Hepatic stellate cell (primary cell): Measurements from ENCODE around the gene GGT7.
"Not testable (repeated sequence)": the region's sequence is repeated elsewhere in the genome, so short reads cannot be mapped to it uniquely, and the experiment has no call there.

Source experiments
- DNase-seq: peaks from one replicate; pipeline ENCODE4 v3.0.0; 2011; ENCODE audit warnings: low spot score

The GGT7 gene

DNA sequence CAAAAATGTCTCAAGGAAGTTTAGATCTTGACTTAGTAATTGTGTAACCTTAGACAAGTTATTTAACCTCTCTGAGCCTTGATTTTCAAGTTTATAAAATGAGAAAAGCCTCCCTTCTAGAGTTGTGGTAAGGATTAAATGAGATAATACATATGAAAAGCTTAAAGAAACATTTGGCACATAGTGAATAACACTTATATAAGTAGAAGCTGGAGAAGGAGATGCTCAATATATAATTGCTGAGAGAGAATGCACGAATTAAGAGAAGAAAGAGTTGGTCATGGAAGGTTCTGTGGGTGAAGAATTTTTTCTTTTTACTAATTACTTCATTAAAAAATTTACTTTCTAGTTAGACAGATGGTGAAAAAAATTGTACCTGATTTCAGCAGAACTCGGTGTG is 9.0 kb upstream of the GGT7 start:
- no peak for DNase-seq

DNA sequence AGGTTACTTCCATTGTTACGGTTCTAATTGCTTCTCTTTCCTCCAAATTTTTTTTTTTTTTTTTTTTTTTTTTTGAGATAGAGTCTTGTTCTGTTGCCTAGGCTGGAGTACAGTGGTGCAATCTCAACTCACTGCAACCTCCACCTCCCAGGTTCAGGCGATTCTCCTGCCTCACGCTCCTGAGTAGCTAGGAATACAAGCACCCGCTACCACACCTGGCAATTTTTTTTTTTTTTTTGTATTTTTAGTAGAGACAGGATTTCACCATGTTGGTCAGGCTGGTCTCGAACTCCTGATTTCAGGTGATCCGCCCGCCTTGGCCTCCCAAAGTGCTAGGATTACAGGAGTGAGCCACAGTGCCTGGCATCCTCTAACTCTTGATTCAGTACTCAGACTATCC is 8.3 kb upstream of the GGT7 start:
- DNase-seq = not testable (repeated sequence)

DNA sequence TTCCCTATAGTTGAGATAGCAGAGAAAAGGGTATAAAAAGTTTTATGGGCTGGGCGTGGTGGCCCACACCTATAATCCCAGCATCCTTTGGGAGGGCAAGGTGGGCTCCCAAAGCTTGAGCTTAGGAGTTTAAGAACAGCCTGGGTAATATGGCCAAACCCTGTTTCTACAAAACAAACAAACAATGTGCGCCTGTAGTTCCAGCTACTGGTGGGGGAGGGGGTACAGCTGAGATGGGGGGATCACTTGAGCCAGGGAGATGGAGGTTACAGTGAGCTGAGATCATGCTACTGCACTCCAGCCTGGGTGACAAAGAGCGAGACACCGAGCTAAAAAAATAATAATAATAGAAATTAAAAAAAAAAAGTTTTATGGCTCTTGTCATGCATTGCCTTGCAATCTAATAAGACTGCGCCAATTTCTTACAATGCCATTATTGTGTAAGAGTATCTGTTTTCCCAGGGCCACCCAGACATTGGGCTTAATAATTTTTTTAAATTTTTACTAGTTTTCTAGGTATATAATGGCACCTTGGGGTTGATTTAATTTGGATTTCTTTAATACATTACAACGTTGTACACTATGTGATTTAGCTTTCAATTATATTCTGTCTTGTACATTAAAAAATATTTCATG is 7.7 kb upstream of the GGT7 start:
- no peak for DNase-seq

DNA sequence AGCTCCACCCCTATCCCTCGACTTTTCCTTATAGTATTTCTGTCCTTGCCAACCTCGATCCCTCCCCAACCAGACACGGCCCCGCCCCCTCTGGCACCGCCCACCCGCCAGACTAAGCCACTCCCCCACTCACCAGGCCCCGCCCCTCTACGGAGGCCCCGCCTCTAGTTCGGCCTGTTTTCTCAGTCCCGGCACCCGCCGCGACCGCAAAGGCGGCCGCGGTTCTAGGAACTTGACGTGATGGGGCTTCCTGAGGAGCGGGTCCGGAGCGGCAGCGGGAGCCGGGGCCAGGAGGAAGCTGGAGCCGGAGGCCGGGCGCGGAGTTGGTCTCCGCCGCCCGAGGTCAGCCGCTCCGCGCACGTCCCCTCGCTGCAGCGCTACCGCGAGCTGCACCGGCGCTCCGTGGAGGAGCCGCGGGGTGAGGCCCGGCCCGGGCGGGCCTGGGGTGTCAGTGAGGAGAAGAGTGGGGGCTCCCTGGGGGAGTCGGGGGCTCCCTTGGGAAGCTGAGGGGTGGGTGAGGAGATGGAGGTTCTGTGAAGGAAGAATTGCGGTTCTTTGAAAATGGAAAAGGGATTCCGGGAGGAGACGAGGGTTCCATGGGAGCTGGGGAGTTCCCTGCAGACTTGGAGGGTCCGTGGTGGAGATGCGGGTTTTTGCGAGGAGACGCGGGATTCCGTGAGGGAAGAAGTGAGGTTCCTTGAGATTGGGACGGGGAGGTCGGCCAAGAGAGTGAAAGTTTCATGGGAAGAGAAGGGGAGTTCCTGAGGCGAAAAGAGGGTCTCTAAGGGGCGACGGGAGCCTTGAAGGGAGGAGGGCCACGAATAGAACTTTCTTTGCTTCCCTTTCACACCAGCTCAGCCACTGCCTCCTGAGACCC is 4.0 kb upstream of the GGT7 start, which contains the start of gene ACSS2:
TSS of gene ACSS2 (plus strand) at position 207 of the 877 bp plus-strand sequence. CDS start at position 241, 34 bp downstream.
- peak; percentile 32 for DNase-seq

DNA sequence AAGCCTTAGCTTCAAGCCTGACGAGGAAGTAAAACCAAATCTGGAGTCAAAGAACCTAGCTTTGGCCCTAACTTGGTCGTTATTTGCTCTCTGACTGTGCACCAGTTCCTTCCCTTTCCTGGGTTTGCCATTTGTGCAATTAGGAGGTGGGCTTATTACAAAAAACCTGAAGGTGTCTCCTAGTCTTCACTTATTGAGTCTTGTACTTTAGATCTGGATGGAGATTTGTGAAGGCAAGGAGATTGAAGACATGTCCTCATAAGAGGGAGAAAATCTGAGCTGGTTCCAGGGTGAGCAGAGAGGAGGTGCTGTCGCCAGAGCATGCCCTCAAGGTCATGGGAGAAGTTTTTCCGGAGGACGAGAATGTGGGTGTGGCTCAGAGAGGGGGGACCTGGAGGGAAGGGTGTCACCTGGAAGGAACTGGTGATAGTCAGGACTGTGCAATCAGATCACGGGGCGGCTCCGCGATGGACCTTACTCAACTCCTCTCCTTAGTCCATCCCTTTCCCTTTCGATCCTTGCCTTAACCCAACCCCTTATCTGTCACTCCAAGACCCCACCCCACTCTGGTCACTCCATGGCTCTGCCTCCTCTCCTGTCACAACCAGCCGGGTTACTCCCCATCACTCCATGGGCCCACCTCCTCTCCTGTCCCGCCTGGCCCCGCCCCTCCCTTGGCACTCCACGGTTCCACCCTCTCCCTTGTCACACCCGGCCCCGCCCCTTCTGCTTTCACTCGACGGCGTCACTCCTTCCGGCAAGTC is 3.2 kb upstream of the GGT7 start:
- peak; percentile 92 for DNase-seq

DNA sequence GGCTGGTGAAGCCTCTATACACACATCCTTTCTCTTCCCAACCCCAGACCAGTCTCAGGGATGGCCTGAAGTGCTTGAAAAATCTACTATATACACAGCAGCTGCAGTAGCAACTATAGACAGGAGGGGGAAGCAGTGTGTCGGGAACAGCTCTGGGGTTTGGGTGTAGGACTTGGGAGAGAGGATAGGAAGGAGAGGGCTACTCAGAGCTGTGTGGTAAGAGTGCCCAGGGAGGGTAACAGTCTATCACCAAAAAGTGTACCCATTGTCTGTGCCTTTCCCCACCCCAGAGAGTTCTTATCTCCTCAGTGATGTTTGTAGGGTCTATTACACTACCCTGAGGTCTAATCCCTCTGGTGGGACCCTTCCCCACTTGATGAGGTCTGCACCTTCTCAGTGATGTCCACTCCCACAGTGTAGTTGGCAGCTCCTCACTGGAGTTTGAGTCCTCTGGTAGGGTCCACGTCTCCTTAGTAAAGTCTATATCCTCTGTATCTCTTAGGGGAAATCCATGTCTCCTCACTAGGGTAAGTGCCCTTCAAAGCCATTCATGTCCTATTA is 1.5 kb upstream of the GGT7 start:
- DNase-seq = peak; percentile 86

DNA sequence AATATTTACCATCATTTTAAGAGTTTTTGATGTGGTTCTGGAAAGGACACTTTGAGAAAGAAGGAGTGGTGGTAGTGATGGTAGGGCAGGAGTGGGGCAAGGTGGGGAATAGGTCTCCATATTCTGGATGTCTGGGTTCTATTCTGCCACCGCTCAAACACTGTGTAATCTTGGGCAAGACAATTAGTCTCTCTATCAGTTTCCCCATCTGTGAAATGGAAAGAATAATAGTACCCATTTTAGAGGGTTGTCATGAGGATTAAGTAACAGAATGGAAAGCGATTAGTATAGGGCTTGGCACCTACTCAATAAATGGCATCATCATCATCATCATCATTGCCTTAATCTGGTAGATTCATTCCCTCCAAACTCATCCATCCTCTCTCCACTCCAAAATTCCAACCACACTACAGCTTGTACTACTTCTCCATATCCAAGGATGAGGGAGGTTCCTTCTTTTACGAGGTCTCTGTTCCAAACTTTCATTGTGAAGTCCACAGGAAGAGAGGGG is 982 bp upstream of the GGT7 start:
- no peak for DNase-seq

DNA sequence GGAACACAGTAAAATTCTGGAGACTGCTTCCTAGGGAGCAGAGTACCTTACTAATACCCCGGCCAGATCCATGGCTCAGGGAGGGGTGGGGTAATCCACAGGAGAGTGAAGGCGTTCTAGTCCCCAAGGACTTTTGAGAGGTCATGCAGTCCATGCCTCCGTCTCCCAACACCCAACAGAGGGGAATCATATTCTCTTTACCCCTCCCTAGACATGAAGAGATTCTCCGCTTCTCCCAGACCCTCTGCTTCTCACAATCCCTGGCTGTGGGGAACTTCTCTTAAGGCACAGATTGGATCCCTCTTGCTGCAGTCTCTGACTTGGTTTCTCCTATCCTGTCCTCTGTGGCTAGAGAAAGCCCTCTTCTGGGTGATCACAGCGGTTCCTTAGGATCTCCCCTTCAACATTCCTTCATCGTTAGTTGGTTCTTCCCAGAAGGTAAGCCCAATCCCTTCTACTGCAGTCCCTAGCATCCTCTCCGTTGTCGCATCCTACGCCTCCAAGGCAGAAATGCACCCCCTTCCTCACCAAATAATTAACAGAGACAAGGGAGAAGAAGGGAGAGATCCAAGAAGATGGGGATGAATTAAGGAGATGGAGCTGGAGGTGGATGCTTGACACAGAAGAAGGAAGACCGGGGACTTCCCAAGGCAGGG is 562 bp downstream of the GGT7 start:
- DNase-seq = no peak

DNA sequence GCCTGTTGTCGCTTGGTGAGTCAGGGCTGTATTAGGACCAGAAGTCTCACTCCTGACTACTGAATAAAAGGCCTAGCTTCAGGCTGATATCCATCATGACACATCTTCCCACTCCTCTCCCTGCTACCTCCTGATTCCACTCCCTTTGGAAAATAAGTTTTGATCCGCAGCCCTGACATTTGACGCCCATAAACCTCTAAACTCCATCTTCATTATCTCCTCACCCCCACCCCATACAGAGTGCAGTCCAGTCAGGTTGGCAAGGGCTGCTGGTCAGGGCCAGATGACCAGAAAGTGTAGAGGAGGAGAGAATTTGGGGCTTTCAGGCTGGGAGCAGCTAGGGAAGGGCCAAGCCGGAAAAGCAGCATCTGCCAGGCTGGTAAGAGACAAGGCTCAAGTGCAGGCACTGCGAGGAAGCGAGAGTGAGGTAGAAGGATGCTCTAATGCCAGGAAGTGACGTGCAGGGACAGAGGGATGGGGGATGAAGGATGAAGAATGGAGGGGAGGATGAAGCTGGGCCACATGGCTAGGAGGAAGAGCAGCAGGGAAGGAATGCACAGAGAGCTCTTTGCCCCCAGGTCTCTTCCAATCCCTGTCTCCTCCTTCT is 1.2 kb downstream of the GGT7 start:
- no peak for DNase-seq

DNA sequence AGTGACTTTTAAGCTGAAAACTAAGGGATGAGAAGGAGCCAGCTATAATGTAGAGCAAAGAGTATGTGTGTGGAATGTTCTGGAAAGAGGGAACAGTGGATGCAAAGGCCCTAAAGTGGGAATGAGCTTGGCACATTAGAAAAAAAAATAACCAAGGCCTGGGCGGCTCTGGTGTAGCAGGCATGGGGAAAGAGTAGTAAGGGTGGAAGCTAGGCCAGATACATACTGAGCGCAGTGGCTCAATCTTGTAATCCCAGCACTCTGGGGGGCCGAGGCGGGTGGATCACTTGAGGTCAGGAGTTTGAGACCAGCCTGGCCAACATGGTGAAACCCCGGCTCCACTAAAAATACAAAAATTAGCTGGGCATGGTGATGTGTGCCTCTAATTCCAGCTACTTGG is 8.4 kb downstream of the GGT7 start:
- no peak for DNase-seq

DNA sequence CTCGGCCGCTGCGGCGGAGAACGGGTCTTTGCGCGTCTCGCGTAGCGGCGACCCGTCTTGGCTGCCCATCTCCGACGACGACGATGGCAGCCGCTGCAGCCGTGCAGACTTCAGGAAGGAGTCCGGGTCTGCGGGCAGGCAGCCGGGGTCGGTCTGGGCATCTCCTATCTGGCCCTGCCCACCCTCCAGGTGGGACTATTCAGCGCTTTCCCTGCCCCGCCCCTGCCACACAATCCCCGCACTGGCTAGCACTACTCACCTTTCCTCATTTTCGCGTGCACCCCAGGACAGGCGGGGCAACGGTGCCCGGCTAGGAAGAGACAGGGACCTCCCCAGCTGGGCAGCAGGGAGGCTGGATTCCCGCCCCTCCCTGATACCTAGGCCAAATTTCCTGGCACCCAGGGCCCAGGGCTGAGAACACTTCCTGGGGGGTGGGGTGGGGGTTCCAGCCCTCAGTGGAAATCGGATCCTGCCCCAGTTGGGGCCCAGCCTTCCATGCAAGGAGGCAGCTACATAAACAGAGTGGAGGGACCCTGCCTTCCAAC is 9.2 kb downstream of the GGT7 start:
- no peak for DNase-seq

DNA sequence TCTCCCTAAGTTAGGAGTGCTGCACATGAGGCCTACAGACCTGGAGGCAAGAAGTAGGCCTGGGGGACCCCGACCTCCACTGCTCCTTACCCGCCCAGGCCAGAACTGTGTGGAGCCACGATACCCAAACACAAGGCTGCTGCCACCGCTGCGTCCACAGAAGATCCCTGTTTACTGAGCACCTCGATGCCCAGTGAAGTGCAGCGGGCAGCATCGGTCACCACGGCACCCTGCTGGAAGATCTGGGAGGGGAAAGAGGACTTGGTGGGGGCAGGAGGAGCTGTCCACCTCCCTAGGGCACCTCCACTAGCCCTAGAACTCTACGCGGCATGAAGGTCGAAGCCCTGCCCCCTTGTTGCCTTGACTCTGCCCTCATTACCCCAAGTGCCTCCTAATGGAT is 9.9 kb downstream of the GGT7 start:
- DNase-seq = no peak

DNA sequence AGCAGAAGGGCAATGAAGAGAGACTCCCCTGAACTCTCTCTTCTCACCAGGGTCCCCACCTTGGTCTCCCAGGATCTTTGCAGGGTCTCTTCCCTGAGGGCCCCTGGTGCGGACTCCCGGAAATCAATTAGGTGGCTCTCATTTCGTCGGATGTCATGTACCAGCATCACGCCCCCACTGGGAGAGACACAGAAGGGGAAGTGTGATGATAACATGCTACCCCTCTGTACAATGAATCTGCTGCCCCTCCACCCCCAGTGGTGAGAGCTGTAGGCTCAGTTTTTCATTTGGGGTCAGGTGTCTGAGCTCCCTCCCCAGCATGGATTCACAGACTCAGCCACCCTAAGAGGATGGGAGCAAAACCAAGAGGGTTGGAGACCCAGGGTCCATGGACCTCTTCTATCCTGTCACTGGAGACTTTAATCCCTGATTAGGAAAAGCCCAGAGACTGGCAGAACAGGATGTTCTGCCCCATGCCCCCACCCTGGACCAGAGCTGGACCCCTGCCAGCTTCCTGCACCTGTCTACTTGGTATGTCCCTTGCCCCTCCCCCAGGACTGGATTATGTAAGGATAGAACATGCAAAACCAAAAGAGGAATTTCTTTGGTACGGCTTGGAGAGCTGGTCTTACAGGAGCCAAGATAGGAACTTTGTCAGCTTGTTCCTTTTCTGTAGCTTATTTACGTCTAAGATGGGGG is 11.1 kb downstream of the GGT7 start:
- DNase-seq = no peak

DNA sequence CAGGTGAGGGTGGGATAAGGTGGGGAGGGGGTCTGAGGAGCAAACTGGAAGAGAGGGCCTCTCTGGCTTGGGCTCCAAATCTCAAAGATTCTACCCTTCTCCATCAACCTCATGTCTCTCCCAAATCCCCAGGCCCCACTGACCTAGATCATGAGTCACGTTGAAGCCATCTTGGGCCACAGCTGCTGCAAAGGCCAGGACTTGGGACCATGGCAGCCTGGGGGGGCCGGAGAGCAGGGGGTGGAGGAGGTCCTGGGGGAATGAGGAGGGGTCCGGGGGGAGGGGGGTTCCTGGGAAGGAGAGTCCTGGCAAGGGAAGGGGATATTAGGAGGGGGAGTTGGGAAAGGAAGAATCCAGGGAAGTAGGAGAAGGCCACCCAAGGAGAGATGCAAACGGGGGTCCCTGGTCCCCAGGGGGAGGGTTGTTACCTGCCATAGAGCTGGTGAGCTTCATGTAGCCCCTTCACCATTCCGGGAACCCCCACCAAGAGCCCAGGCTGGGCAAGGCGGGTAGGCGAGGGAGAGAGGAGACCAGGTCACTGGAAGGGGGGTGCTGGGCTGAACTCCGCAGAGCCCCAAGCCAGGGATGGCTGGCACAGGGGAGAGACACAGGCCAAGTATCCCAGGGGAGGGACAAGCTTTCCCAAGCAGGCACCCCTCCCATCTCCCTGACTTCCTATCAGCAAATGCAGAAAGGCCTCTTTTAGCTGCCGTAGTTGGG is 12.7 kb downstream of the GGT7 start:
- DNase-seq = no peak

DNA sequence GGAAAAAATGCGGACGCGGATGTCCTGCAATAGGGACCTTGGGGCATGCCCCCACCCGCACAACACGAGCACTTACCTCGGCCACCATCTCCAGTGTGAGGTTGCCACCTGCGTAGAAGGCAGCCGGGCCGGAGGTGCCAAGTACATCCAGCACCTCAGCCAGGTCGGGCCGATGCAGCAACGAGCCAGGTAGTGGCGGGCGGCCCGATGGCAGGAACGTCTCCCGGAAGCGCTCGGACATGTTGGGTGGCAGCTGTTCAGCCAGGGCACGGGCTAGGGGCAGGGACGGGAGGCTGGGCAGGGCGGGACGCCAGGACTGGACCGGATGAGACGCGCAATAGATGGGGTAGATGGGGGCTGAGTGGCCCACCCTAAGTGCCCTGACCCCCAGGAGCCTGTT is 13.3 kb downstream of the GGT7 start:
- no peak for DNase-seq

DNA sequence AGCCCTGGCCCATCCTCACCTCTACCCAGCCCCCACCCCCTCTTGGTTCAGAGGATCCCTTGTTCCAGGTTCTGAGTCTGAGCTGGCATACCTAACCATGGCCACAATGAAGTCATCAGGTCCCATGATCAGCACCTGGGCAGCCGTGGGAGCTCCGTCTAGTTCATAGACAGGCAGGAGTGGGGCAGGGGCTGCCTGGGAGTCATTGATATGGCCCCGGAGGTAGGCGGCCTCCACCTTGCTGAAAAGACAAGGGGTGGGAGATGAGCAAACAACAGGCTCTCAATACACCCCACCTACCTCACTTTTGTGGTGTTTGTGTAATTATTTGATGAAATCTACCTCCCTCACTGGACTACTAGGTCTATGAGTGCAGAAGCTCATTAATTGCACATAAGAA is 20.4 kb downstream of the GGT7 start:
- no peak for DNase-seq

DNA sequence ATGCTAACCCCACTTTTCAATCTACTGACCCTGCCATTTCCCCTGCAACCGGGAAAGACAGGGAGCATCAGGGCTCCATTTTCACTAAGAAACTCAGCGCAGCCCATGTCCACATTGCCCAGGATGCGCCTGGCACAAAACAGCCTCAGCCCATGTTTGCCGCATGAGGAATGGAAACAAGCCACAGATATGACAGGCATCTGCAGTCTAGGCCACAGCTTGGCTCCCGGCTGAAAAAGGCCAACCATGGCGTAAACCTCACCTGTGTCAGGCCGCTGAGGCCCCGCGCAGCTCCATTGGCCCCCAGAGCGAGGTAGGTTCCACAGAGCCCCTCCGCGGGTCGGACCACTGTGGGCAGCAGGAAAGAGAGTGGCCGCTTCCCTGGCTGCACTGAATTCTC is 21.7 kb downstream of the GGT7 start:
- no peak for DNase-seq

DNA sequence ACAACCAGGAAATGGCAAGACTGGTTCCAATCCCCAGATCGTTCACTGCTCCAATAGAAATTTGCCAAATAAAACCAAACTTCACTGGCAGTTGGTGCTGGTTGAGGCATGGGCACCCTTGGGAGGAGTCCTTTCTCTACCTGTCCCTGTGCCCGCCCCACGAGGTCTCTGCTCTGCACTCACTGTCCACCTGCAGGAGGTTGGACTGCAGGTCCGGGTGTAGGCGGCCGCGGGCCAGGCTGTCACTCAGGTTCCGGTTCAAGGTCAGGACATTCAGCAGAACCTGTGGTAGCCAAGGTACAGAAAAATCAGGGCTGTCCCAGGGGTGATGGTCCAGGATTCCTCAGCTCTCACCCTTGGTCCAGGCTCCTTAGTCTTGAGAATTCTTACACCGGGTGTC is 22.9 kb downstream of the GGT7 start:
- no peak for DNase-seq

DNA sequence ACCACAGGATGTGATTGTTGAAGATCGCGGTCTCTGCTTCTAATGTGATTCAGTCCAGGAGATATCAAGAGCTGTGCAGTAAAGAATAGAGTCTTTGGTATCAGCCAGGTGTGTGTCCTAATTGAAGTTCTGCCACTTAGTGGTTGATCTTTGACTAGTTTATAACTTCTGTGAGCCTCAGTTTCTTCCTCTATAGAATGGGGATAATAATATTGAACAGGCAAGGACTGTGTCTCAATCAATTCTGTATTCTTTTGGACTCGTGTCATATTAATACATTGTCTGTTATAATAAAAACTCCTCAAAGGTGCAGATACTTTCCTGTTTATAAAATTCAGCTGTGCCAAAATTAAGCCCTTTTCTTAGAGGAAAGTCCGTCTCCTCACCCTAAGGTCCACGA is 24.1 kb downstream of the GGT7 start:
- no peak for DNase-seq

DNA sequence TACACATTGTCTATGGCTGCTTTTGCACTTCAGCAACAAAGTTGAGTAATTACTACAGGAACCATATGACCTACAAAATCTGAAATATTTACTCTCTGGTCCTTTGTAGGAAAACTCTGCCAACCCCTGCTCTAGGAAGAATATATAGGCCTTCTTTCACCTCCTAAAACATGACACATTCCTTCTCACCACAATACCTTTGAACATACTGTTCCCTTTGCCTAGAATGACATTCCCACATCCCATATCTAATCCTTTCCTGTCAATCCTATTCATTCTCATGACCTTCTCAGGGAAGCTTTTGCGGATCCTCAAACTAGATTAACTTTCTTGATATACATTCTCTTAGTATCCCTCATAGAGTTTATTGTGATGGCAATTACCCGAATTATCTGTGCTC is 29.2 kb downstream of the GGT7 start:
- no peak for DNase-seq
